ENCODE measurements around the gene EML4. TPM values are rescaled to one million over a fixed set of nuclear protein-coding genes. Genes with fewer than 3 reads are reported as not detected.
A peak's percentile ranks its signal among the peaks of the same experiment; 100 is the strongest.

The EML4 gene
- polyA plus RNA-seq, 1 of the 3 experiments (the other 2 are of a cell fraction), result 35.0 TPM

- peak in 1 of 2 experiments; percentile 93; a peak in 2 of 4 replicates for TF ChIP-seq EP300 (IDR thresholded peaks at IDR 0.05; ENCODE audit: borderline replicate concordance in 1 of 2, low read depth in 1 of 2, low read length in 1 of 2)
Measured at GRCh38 chr2:42196403-42197267, 27.5 kb downstream of the EML4 start (continued).

GRCh38 chr2:42197792-42198191 is 28.6 kb downstream of the EML4 start:
- H3K27ac ChIP-seq (ENCODE audit: low read depth in 2 of 2, low read length in 1 of 2), result peak overlapping the region in 1 of 2 experiments; percentile 94; a peak in 2 of 4 replicates
- H3K4me2 ChIP-seq, result no peak overlapping the region
- H3K36me3 ChIP-seq (replicated peaks in 1 of 2; ENCODE audit: control insufficient read depth in 1 of 2, insufficient read depth in 2 of 2, low read length in 1 of 2), result no peaks in the 10 kb centered on the region
- ChIA-PET POLR2A (no interaction called here), CTCF (interaction anchor here (0.6 to 5.0 kb wide), 3 partner anchors 25 to 65 kb away, joined by 3 to 34 read pairs (median 12); no protein-coding TSS in a partner anchor)
- peaks cover 90% of the 10 kb centered on the region for H3K79me2 ChIP-seq (ENCODE audit: insufficient read depth)
- TF ChIP-seq NRF1 (IDR thresholded peaks at IDR 0.05; ENCODE audit: low read depth, low read length) (no peak), GATA2 (CRISPR knock-in tag; IDR thresholded peaks at IDR 0.05) (no peak), RFX5 (IDR thresholded peaks at IDR 0.05; ENCODE audit: low read length) (no peak)
- no peaks in the 10 kb centered on the region for H3K9me3 ChIP-seq
- peaks cover 29% of the 10 kb centered on the region for H3F3A ChIP-seq (replicated peaks; ENCODE audit: insufficient read depth)
- peaks cover 30 to 42% of the 10 kb centered on the region in 2 experiments; a peak in 3 of 4 replicates for H3K4me1 ChIP-seq (ENCODE audit: control insufficient read depth in 1 of 2, insufficient read depth in 2 of 2, low read depth in 1 of 2, low read length in 1 of 2)
- no peak overlapping the region for H2AFZ ChIP-seq (ENCODE audit: low read depth)
- H3K9ac ChIP-seq, result no peak overlapping the region
- DNase-seq, result no peak
- H4K20me1 ChIP-seq (ENCODE audit: insufficient read depth), result peaks cover 17% of the 10 kb centered on the region
- H3K27me3 ChIP-seq (ENCODE audit: insufficient read depth), result no peaks in the 10 kb centered on the region
- H3K4me3 ChIP-seq (ENCODE audit: low read depth in 2 of 2, low read length in 1 of 2), result no peak overlapping the region
- WGBS (ENCODE audit: low lambda C conversion rate), result 100% methylated on average over 1 of the region's 1 CpG
- H3K9me2 ChIP-seq, result no peaks in the 10 kb centered on the region

- Histone ChIP-seq H3K9me2 (no peaks in the 10 kb centered on the region), H3K9ac (no peak overlapping the region), H3K4me3 (ENCODE audit: low read depth in 2 of 2, low read length in 1 of 2) (no peak overlapping the region), H3K36me3 (replicated peaks in 1 of 2; ENCODE audit: control insufficient read depth in 1 of 2, insufficient read depth in 2 of 2, low read length in 1 of 2) (no peaks in the 10 kb centered on the region), H3K9me3 (no peaks in the 10 kb centered on the region), H3F3A (replicated peaks; ENCODE audit: insufficient read depth) (peaks cover 29% of the 10 kb centered on the region), H2AFZ (ENCODE audit: low read depth) (no peak overlapping the region), H3K27me3 (ENCODE audit: insufficient read depth) (no peaks in the 10 kb centered on the region), H3K79me2 (ENCODE audit: insufficient read depth) (peaks cover 90% of the 10 kb centered on the region), H3K27ac (ENCODE audit: low read depth in 2 of 2, low read length in 1 of 2) (no peak overlapping the region), H4K20me1 (ENCODE audit: insufficient read depth) (peaks cover 10% of the 10 kb centered on the region), H3K4me1 (ENCODE audit: control insufficient read depth in 1 of 2, insufficient read depth in 2 of 2, low read depth in 1 of 2, low read length in 1 of 2) (peaks cover 25 to 36% of the 10 kb centered on the region in 2 experiments; a peak in 3 of 4 replicates), H3K4me2 (no peak overlapping the region)
- ChIA-PET POLR2A (no interaction called here), CTCF (interaction anchor here (0.6 to 1.7 kb wide), 7 partner anchors 14 to 329 kb away, joined by 3 to 6 read pairs (median 3); no protein-coding TSS in a partner anchor)
- TF ChIP-seq USF2 (IDR thresholded peaks at IDR 0.05; ENCODE audit: borderline replicate concordance, low read depth, low read length) (no peak), TEAD4 (IDR thresholded peaks at IDR 0.05; ENCODE audit: borderline replicate concordance, insufficient read depth) (no peak), RCOR1 (IDR thresholded peaks at IDR 0.05; ENCODE audit: low read length) (no peak), IRF3 (IDR thresholded peaks at IDR 0.05; ENCODE audit: low read depth, low read length) (no peak), FOXJ3 (CRISPR knock-in tag; IDR thresholded peaks at IDR 0.05) (no peak), REST (IDR thresholded peaks at IDR 0.05; ENCODE audit: low read depth, low read length) (no peak), ZBTB33 (IDR thresholded peaks at IDR 0.05; ENCODE audit: borderline replicate concordance, low read depth) (no peak), MEF2A (IDR thresholded peaks at IDR 0.05; ENCODE audit: borderline replicate concordance, low read depth) (no peak), TCF12 (IDR thresholded peaks at IDR 0.05) (no peak), MXI1 (IDR thresholded peaks at IDR 0.05; ENCODE audit: low read depth, low read length) (no peak), EZH2phosphoT487 (IDR thresholded peaks at IDR 0.05; ENCODE audit: borderline replicate concordance, low read depth) (no peak), RAD21 (IDR thresholded peaks at IDR 0.05; ENCODE audit: low read length) (no peak), JUND (IDR thresholded peaks at IDR 0.05) (no peak)
- no peak for DNase-seq
Measured at GRCh38 chr2:42198466-42198865, 29.3 kb downstream of the EML4 start.

All from SK-N-SH (cell line).